Measurements from ENCODE around the gene OR2A42. TPM values are rescaled to one million over a fixed set of nuclear protein-coding genes. Genes with fewer than 3 reads are reported as not detected.
"Not testable (repeated sequence)": the region's sequence is repeated elsewhere in the genome, so short reads cannot be mapped to it uniquely, and the experiment has no call there.

OR2A42 gene
- total RNA-seq, 1 donor from 2014 or later, result not detected

GRCh38 chr7:144203086-144203485 lies 36.3 kb downstream of the OR2A42 start:
- H3K27me3 ChIP-seq (ENCODE audit: insufficient read depth, low read length); H3K27me3 Mint-ChIP-seq (ENCODE audit: low read depth, unreplicated experiment); H3K9me3 Mint-ChIP-seq (ENCODE audit: unreplicated experiment); H3K4me3 ChIP-seq (ENCODE audit: insufficient read depth, low read depth, low read length); H3K36me3 Mint-ChIP-seq (ENCODE audit: low read depth, unreplicated experiment); H3K4me3 Mint-ChIP-seq (ENCODE audit: unreplicated experiment); H2AFZ ChIP-seq (ENCODE audit: low read depth, low read length); H3K4me1 Mint-ChIP-seq (ENCODE audit: low read depth, unreplicated experiment); H3K9me3 ChIP-seq (ENCODE audit: insufficient read depth, low read depth, low read length); DNase-seq (ENCODE audit: low read depth); H4K20me1 ChIP-seq (ENCODE audit: insufficient read depth, low read length); FAIRE-seq; H3K4me2 ChIP-seq (ENCODE audit: low read length); H3K27ac ChIP-seq (ENCODE audit: low read depth, low read length); H3K36me3 ChIP-seq (ENCODE audit: insufficient read depth, low read length); H3K27ac Mint-ChIP-seq (ENCODE audit: unreplicated experiment); H3K79me2 ChIP-seq (ENCODE audit: insufficient read depth, low read length); H3K4me1 ChIP-seq (ENCODE audit: insufficient read depth, low read length); H3K9ac ChIP-seq (ENCODE audit: low read length): not testable (repeated sequence)

GRCh38 chr7:144201978-144202377 lies 37.4 kb downstream of the OR2A42 start:
- not testable (repeated sequence) for H3K27me3 ChIP-seq (ENCODE audit: insufficient read depth, low read length); H3K4me3 ChIP-seq (ENCODE audit: insufficient read depth, low read depth, low read length); H3K27ac Mint-ChIP-seq (ENCODE audit: unreplicated experiment); H2AFZ ChIP-seq (ENCODE audit: low read depth, low read length); FAIRE-seq; H3K27me3 Mint-ChIP-seq (ENCODE audit: low read depth, unreplicated experiment); H3K27ac ChIP-seq (ENCODE audit: low read depth, low read length); H3K4me3 Mint-ChIP-seq (ENCODE audit: unreplicated experiment); H3K79me2 ChIP-seq (ENCODE audit: insufficient read depth, low read length); H4K20me1 ChIP-seq (ENCODE audit: insufficient read depth, low read length); H3K9ac ChIP-seq (ENCODE audit: low read length); H3K36me3 ChIP-seq (ENCODE audit: insufficient read depth, low read length); H3K4me1 Mint-ChIP-seq (ENCODE audit: low read depth, unreplicated experiment); H3K36me3 Mint-ChIP-seq (ENCODE audit: low read depth, unreplicated experiment); DNase-seq (ENCODE audit: low read depth); H3K4me1 ChIP-seq (ENCODE audit: insufficient read depth, low read length); H3K9me3 ChIP-seq (ENCODE audit: insufficient read depth, low read depth, low read length); H3K9me3 Mint-ChIP-seq (ENCODE audit: unreplicated experiment); H3K4me2 ChIP-seq (ENCODE audit: low read length)

- H3K4me3 ChIP-seq (ENCODE audit: insufficient read depth, low read depth, low read length); H3K79me2 ChIP-seq (ENCODE audit: insufficient read depth, low read length); H3K9me3 Mint-ChIP-seq (ENCODE audit: unreplicated experiment); H3K27me3 ChIP-seq (ENCODE audit: insufficient read depth, low read length); H3K27ac Mint-ChIP-seq (ENCODE audit: unreplicated experiment); H3K9ac ChIP-seq (ENCODE audit: low read length); FAIRE-seq; H4K20me1 ChIP-seq (ENCODE audit: insufficient read depth, low read length); H3K9me3 ChIP-seq (ENCODE audit: insufficient read depth, low read depth, low read length); H3K4me2 ChIP-seq (ENCODE audit: low read length); DNase-seq (ENCODE audit: low read depth); H3K27ac ChIP-seq (ENCODE audit: low read depth, low read length); H2AFZ ChIP-seq (ENCODE audit: low read depth, low read length); H3K36me3 ChIP-seq (ENCODE audit: insufficient read depth, low read length); H3K4me1 Mint-ChIP-seq (ENCODE audit: low read depth, unreplicated experiment); H3K27me3 Mint-ChIP-seq (ENCODE audit: low read depth, unreplicated experiment); H3K4me3 Mint-ChIP-seq (ENCODE audit: unreplicated experiment); H3K4me1 ChIP-seq (ENCODE audit: insufficient read depth, low read length); H3K36me3 Mint-ChIP-seq (ENCODE audit: low read depth, unreplicated experiment): not testable (repeated sequence)
Measured at GRCh38 chr7:144198934-144199333, 40.5 kb downstream of the OR2A42 start.

- not testable (repeated sequence) for H3K4me3 Mint-ChIP-seq (ENCODE audit: unreplicated experiment); H3K4me3 ChIP-seq (ENCODE audit: insufficient read depth, low read depth, low read length); H3K27ac Mint-ChIP-seq (ENCODE audit: unreplicated experiment)
Measured at GRCh38 chr7:144195212-144195872, 44.1 kb downstream of the OR2A42 start, which contains the start of gene ARHGEF35. TSS of gene ARHGEF35 (minus strand) at chr7:144195833. CDS start at chr7:144188383, 7,450 bp downstream.

GRCh38 chr7:144194453-144194852 lies 45.0 kb downstream of the OR2A42 start:
- H3K9ac ChIP-seq (ENCODE audit: low read length); H3K27ac ChIP-seq (ENCODE audit: low read depth, low read length); H2AFZ ChIP-seq (ENCODE audit: low read depth, low read length); H3K27me3 ChIP-seq (ENCODE audit: insufficient read depth, low read length); H3K4me1 Mint-ChIP-seq (ENCODE audit: low read depth, unreplicated experiment); H3K4me3 Mint-ChIP-seq (ENCODE audit: unreplicated experiment); FAIRE-seq; H3K27me3 Mint-ChIP-seq (ENCODE audit: low read depth, unreplicated experiment); H4K20me1 ChIP-seq (ENCODE audit: insufficient read depth, low read length); H3K4me2 ChIP-seq (ENCODE audit: low read length); H3K36me3 Mint-ChIP-seq (ENCODE audit: low read depth, unreplicated experiment); H3K79me2 ChIP-seq (ENCODE audit: insufficient read depth, low read length); DNase-seq (ENCODE audit: low read depth); H3K4me1 ChIP-seq (ENCODE audit: insufficient read depth, low read length); H3K9me3 Mint-ChIP-seq (ENCODE audit: unreplicated experiment); H3K9me3 ChIP-seq (ENCODE audit: insufficient read depth, low read depth, low read length); H3K36me3 ChIP-seq (ENCODE audit: insufficient read depth, low read length); H3K27ac Mint-ChIP-seq (ENCODE audit: unreplicated experiment); H3K4me3 ChIP-seq (ENCODE audit: insufficient read depth, low read depth, low read length): not testable (repeated sequence)

More at GRCh38 chr7:144195212-144195872, 44.1 kb downstream of the OR2A42 start, which contains the start of gene ARHGEF35:
- H3K36me3 ChIP-seq (ENCODE audit: insufficient read depth, low read length); H3K27ac ChIP-seq (ENCODE audit: low read depth, low read length); H3K36me3 Mint-ChIP-seq (ENCODE audit: low read depth, unreplicated experiment); H2AFZ ChIP-seq (ENCODE audit: low read depth, low read length); H3K27me3 ChIP-seq (ENCODE audit: insufficient read depth, low read length); H3K9me3 Mint-ChIP-seq (ENCODE audit: unreplicated experiment); DNase-seq (ENCODE audit: low read depth); H4K20me1 ChIP-seq (ENCODE audit: insufficient read depth, low read length); H3K79me2 ChIP-seq (ENCODE audit: insufficient read depth, low read length); H3K27me3 Mint-ChIP-seq (ENCODE audit: low read depth, unreplicated experiment); H3K4me2 ChIP-seq (ENCODE audit: low read length); H3K9me3 ChIP-seq (ENCODE audit: insufficient read depth, low read depth, low read length); H3K9ac ChIP-seq (ENCODE audit: low read length); FAIRE-seq; H3K4me1 ChIP-seq (ENCODE audit: insufficient read depth, low read length); H3K4me1 Mint-ChIP-seq (ENCODE audit: low read depth, unreplicated experiment): not testable (repeated sequence)

GRCh38 chr7:144193782-144194181 lies 45.6 kb downstream of the OR2A42 start:
- not testable (repeated sequence) for H3K4me3 Mint-ChIP-seq (ENCODE audit: unreplicated experiment); H3K36me3 ChIP-seq (ENCODE audit: insufficient read depth, low read length); FAIRE-seq; H3K27me3 ChIP-seq (ENCODE audit: insufficient read depth, low read length); H3K27ac ChIP-seq (ENCODE audit: low read depth, low read length); H3K27me3 Mint-ChIP-seq (ENCODE audit: low read depth, unreplicated experiment); H2AFZ ChIP-seq (ENCODE audit: low read depth, low read length); DNase-seq (ENCODE audit: low read depth); H3K4me1 Mint-ChIP-seq (ENCODE audit: low read depth, unreplicated experiment); H3K79me2 ChIP-seq (ENCODE audit: insufficient read depth, low read length); H3K9me3 ChIP-seq (ENCODE audit: insufficient read depth, low read depth, low read length); H4K20me1 ChIP-seq (ENCODE audit: insufficient read depth, low read length); H3K36me3 Mint-ChIP-seq (ENCODE audit: low read depth, unreplicated experiment); H3K4me3 ChIP-seq (ENCODE audit: insufficient read depth, low read depth, low read length); H3K9ac ChIP-seq (ENCODE audit: low read length); H3K27ac Mint-ChIP-seq (ENCODE audit: unreplicated experiment); H3K9me3 Mint-ChIP-seq (ENCODE audit: unreplicated experiment); H3K4me1 ChIP-seq (ENCODE audit: insufficient read depth, low read length); H3K4me2 ChIP-seq (ENCODE audit: low read length)

Measured in astrocyte (in vitro differentiated cells and primary cell).